Suppressor macrophage (primary cell): Measurements from ENCODE around the gene ORM1.
A peak's percentile ranks its signal among the peaks of the same experiment; 100 is the strongest.

Experiments
- DNase-seq, 4 experiments: peaks; one replicate each; pipeline ENCODE4 v3.0.0-alpha.2; 2020 to 2022

The ORM1 gene

DNA sequence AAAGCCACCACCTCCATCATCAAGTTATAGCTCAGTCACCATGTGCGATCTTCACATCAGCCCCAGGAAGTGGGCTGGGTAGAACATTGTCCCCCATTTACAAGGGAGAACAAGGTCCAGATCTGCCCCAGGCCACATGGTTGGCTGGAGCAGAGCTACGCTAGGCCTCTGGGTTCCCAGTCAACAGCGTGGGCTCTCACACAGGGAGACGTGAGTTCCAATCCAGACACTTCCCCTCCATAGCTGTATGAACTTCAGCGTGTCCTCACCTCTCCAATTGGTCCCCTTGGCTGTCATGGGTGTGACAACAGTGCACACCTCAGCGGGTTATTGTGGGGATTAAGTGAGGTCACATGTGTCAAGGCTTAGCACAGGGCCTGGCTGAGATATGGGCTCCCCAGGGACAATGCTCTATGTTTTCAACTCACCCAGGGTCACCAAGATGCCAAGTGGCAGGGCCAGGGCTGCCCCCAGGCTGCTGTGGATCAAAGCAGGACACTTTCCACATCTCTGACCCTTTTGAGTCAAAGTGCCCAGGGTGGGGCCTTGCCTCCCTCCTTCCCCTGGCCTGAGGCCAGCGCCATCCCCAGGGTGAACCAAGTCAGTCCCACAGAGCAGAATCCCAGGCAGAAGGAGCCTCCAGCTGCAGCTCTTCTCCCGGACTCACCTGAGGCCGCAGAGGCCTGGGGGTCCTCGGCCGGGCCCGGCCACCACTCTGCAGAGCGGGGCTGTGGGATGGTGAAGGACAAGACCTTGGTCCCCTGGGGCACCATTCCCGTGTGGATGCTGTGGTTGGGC is 45.1 kb downstream of the ORM1 start:
- no peak for DNase-seq

DNA sequence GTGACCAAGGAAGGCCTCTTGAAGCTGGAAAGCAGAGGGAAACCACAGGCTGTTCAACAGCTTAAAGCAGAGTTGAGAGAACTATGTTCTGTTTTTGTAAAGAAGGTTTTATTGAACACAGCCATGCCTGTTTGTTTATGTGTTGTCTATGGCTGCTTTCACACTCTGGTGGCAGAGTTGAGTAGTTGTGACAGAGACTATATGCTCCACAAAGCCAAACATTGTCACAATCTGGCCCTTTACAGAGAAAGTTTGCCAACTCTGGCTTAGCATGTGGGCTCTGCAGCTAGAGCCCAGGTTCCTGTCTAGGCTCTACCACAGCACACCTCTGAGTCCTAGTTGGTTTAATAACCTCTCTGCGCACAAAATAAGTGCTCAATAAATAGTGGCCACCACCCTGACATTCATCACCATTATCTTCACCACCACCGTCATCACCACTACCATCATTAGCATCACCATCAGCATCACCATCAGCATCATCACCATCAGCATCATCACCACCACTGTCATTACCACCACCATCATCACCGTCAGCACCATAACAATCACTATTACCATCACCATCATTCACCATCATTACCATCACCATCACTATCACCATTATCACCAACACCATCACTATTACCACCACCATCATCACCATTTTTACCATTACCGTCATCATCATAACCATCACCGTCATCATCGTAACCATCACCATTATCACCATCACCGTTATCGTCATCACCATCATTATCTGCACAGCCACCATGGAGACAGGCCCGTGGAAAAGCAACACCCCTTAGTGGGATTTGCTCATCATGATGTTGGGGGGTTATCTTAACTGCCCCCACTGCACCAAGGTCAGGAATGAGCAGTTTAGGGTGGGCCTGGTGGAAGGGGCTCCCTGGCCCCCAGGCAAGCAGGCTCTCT is 46.6 kb downstream of the ORM1 start:
- DNase-seq: no peak

DNA sequence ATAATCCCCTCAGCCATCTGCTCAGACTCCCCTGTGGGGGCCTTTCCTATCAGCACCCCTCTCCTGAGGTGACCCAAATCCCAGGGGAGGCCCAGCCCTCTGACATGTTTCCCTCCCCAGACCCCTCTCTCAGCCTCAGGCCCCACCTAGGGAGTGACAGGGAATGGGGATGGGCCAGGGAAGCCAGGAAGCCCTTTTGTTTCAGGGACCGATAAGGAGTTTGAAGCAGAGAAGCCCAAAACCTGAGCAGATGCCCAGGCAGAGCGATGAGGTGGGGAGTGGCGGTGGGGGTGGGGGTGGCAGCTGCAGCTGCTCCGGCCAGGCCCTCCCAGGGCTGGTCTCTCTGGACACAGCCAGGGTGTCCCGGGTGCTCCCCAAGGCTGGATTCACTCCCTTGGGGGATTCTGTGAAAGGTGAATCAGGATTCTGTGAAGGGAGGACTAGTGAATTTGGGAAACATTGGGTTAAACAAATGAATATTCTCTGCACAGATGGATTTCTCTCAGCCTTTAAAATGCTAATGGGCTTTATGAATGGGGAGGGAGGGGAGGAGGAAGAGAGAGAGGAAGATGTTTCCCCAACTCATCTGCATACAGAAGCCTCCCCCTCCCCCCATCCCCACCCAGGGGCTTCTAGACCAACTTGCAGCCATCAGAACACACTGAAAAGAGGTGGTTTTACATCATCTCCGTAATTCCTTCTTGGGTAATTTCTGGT is 47.5 kb downstream of the ORM1 start:
- no peak for DNase-seq

DNA sequence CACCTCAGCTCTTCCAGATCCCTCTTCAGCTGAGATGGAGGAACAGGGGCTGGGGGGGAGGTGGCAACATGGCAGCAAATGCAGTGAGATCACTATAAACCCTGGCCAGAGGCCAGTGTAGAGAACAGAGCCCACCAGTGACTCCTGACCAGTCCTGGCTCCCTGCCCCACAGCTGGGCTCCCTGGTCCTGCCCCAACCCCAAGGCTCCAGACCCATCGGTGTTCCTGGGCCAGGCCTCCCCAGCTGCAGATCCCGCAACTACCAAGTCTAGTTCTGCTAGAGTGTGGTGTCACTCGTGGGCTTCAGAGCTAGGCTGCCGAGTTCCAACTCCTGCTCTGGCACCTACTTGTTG is 48.0 kb downstream of the ORM1 start:
- DNase-seq: no peak

DNA sequence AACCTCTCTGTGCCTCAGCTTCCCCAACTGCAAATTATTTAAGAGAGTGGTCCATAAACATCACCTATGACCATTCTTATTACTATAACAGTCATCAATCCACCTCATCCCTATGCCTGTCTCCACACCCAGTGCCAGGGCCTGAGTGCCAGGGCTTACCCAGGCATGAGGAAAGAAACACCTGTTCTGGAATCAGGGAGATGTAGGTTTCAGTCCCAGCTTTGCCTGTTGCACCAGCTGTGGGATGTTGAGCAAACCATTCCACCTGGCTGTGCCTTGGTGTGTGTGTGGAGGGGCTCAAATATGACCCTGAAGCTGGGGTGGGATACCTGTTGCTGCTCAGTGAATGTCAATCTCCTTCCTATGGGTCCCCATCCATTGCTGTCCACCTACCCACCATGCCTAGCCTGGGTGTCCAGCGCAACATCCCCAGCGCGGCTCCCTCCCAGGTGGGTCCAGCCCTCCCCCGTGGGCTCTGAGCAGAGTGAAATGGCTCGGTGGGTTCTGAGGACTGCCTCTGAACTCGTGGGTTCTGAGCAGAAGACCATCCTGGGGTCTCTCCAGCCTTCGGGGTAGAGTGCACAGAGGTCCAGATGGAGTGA is 48.5 kb downstream of the ORM1 start:
- no peak for DNase-seq

DNA sequence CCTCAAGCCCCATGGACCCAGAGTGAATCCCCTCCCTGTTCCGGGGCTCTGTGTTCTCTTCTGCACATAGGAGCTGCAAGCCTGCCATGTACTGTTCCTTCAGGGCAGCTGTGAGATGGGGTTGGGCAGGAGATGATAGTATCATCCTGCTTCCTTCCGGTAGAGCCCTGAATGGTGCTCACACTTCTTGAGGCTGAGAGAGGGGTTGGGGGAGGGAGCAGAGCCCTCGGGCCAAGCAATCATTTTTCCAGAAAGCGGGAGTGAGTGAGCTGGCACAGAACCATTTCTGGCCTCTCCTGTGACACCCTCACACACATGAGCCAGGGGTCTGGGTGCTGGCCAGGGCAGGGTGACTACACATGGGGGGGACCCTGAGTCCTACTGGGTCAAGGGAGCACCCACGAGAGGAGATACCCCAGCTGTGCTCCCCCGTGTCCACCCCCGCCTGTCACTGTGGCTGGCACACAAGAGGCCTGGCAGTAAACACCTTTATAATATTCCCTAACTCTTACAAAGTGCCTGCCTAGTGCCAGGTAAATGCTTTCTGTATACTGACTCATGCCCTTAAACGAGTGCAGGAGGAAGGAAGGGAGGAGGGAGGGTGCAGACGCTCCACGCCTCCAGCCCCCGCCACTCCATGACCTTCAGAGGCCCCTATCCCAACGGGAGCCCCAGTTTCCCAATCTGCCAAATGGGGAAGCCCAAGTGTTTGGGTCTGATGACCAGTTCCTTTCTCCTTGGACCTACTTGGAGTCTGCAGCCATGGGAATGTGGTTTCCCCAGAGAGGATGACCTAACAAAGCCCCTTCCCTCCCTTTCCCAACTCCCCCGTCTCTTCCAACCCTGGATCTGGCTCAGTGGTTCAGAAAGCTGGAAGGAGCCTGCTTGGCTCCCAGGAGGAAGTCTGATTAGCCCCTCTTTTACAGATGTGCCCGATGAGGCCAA is 49.3 kb downstream of the ORM1 start:
- peak; percentile 84 to 91 (median 90) for DNase-seq

DNA sequence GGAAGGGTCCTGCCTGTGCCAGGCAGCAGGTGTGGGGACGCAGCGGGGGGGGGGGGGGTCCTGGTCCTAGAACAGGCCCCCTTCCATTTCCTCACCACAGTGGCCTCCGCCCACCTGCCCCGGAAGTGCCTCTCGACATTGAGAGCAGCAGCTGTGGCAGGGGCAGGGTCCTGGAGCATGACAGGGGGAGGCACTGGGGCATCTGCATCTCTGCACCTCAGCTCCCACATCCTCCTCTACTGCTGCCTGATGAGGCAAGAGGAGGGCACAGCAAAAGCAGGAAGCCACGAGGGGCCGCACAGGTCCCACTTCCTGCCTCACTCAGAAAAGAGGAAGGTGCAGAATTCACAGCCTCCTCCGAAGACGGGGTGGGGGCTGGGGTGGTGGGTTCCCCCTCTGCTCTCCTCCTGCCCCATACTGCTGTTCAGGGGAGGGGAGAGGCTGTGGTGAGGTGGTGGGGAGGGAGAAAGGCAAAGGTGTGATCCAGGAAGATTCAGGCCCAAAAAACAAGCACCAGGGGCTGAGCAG is 50.1 kb downstream of the ORM1 start:
- DNase-seq: peak; percentile 85 to 95 (median 94)

DNA sequence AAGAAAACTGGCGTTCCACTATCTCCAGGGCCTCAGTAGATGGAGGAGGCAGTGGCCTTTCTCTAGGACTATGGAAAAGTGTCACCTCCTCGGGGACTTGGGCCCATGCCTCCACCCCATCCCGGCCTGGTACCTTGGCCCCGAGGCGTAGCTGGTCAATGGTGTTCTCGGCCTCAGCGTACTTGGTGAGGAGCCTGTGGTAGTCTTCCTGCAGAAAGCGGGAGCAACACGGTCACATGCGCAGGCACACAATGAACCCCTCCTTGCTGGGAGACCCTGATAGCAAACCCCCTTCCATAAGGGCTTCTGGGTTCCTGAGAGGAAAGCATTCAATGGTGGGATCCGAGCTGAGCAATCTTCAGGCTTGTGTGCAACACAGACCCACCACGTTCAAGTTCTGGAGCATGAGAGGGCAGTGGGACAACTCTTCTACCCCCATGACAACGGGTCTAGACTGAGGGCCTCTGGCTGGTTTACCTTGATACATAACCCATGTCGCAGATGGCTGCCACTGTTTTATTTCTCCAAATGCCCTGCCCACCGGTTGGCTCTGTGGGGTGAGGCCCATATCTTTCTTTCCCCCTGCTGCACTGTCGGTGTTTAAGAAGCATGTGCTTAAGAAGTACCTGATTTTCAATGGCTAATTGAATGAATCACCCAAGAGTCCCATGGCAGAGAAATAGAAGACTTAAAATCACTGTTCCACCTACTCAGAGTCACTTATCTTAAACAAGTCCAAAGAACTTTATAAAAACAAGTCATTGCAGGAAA is 51.2 kb downstream of the ORM1 start:
- no peak for DNase-seq

DNA sequence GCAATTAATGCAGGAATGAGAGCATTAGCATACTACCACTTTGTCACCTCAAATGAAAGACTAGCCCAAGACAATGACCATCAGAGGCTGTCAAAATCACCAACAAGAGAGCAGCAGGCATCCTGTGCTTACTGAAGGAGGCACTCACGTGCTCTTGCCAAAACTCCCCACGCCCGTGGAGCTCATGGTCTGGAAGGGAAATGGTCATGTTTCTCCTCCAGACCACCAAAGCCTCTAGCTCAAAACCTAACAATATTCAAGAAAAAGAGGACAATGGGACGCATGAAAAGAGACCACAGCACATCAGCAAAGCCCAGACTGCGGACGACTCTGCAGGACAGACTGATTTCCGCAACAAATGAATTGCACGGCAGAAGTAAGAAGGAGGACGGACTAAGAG is 52.0 kb downstream of the ORM1 start:
- DNase-seq: peak in 1 of 4 experiments; percentile 38

DNA sequence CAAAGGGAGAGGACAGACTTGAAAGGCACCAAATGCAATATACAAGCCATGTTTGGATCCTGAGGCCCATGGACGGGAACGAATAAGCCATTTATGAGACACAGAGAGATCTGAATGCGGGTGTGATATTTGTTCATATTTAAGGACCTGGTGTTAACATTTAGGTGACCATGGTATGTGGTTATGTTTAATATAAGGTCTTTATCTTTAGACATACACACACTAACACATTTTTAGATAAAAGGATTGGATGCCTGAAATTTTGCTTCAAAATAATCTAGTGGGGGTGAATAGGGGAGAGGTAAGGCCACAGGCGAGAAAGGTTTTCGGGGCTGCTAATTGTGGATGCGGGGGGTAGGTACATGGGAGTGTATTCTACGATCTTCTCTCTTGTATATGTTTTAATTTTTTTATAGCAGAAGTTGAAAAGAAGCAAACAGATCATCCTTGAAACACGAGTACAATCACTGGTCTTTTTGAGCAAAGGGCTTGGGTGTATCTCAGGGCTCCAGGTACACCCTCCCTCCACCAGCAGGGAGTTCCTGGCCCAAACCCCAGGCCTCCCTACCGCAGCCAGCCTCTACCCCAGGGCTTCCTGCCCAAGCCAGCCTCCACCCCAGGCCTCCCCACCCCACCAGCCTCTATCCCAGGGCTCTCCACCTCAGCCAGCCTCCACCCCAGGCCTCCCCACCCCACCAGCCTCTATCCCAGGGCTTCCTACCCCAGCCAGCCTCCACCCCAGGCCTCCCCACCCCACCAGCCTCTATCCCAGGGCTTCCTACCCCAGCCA is 52.7 kb downstream of the ORM1 start:
- DNase-seq: no peak
